GM12864 (cell line): ENCODE data around the gene PTPRD.

Experiments used
- DNase-seq: peaks from one replicate; pipeline ENCODE4 v3.0.0-alpha.2; 2011; ENCODE audit warnings: low read depth
- H3K4me3 ChIP-seq: 2 replicates; pipeline ENCODE4 v1.5.1; 2011; ENCODE audit warnings: mild to moderate bottlenecking, low read depth, low read length, control low read depth
- CTCF ChIP-seq: IDR thresholded peaks from 2 replicates; pipeline ENCODE4 v1.5.1; 2011; ENCODE audit warnings: low read depth, mild to moderate bottlenecking, moderate library complexity, low read length, control low read depth, inconsistent platforms; ENCODE audit errors: missing control alignments

Gene PTPRD

DNA sequence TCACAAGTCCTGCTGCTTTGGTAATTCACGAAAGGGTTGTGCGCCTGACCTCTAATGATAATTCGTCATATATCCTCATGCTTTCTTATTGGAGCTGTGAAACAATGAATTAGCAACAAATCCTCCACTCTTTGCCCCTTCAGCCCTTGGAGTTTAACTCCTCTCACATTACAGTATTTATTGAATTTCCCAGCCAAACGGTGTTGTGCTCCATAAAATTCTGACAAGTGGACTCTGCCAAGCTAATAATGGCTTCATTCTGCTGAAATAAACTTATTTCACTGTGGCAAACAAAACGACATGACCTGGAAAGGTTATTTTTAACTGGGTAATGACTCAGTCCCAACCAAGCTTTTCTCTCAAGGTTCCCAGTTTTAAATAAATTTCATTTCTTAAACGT is 1828.9 kb downstream of the PTPRD start:
- H3K4me3 ChIP-seq, result no peak overlapping the region
- TF ChIP-seq CTCF, result no peak
- no peak for DNase-seq

- H3K4me3 ChIP-seq, result no peak overlapping the region
- no peak for TF ChIP-seq CTCF
- no peak for DNase-seq
Measured at GRCh38 chr9:8782237-8782636, 1830.6 kb downstream of the PTPRD start.

DNA sequence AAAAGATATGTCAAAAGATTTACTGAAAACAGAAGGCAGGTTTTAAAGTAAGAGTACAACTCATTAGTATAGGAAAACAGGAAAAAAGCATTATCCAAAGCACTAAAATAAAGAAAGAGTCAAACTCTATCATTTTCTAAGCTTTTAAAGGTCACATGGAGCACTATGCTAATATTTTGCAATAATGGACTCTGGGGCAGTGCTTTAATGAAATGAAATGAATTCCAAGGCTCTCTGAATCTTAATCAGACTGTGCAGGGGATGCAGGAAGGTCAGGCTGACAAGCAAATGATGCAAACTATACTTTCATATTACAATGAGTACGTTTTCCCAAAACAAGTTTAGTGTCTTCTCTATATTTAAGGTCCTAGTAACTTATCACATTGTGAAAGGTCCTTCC is 1831.3 kb downstream of the PTPRD start:
- DNase-seq, result no peak

DNA sequence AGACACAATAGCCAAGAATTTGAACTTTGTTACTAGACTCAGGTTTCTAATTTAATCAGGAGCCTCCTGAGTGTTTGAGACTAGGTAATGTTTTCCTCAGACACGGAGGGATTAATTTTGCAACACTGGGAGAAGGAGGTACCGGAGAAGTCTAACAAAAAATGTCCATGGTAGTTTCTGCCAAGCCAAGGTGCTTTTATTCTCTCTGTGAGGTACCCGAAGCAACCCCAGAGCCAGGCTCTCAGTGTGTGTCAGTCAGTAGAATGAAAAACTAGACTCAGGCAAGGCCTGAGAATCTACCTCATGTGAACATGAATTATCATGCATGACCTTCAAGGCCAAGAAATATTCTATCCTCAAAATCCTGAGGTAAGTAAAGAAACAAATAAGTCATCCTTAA is 1832.4 kb downstream of the PTPRD start:
- no peak overlapping the region for H3K4me3 ChIP-seq
- no peak for DNase-seq
- TF ChIP-seq CTCF, result no peak

More for the DNA sequence above, 1831.3 kb downstream of the PTPRD start:
- no peak for TF ChIP-seq CTCF
- no peak overlapping the region for H3K4me3 ChIP-seq

DNA sequence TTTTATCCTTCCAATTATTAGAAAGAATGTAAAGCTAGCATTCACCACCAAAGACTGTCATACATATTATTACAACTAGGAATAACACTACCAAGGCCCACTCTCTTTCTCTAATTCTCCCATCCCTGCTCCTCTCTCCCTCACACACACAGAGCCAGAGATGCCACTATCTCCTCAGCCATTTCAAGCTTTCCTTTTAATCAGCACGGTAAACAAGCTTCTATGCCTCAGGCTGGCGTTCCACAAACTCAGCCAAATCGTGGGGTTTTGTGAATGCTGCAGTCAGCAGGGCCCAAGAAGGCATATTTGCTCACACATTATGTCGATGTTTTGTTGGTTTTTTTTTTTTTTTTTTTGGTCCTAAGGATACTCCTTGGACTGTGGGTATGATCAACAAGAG is 1833.3 kb downstream of the PTPRD start:
- H3K4me3 ChIP-seq, result no peak overlapping the region
- no peak for TF ChIP-seq CTCF
- DNase-seq, result no peak

DNA sequence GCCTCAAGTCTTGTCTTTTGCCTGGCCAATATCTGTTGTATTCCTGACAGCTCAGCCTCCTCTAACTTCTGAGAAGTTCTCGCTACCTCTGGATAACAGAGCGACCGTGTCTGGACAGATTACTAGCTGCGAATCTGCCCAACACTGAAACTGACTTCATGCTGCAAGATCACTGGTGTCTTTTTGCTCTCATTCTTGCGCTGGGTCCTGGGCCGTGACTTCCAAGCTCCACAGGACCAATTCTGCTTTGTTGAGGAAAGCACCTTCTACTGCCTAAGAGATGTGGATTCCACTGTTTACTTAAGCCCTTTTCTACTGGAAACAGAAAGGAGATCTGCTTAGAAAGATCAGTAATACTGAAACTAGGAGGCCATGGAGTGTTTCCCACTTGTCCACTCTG is 1834.4 kb downstream of the PTPRD start:
- no peak for TF ChIP-seq CTCF

DNA sequence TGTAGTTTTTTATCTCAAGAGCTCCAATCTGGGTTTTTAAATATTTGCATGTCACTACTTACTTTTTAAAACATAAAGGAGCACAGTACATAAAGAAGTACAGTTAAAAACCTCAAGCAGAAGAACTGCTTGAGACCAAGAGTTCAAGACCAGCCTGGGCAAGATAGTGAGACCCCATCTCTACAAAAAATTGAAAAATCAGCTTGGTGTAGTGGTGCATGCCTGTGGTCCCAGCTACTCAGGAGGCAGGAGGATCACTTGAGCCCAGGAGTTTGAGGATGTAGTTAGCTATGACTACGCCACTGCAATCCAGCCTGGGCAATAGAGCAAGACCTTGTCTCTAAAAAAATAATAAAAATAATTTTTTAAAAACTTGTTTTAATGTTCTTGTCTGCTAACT is 1840.5 kb downstream of the PTPRD start:
- no peak for DNase-seq
- H3K4me3 ChIP-seq, result no peak overlapping the region

More for the DNA sequence above, 1834.4 kb downstream of the PTPRD start:
- no peak overlapping the region for H3K4me3 ChIP-seq
- DNase-seq, result no peak

More for the DNA sequence above, 1840.5 kb downstream of the PTPRD start:
- TF ChIP-seq CTCF, result no peak
